GM18870 (cell line): ENCODE results near the gene HS6ST2.
"Not testable (repeated sequence)": the region's sequence is repeated elsewhere in the genome, so short reads cannot be mapped to it uniquely, and the experiment has no call there.

Experiments used
- ATAC-seq: cut with Tn5 transposase; IDR thresholded peaks from one replicate; pipeline ENCODE4 v1.9.1; 2021; ENCODE audit warnings: moderate library complexity; ENCODE audit not compliant: unreplicated experiment

The HS6ST2 gene

DNA sequence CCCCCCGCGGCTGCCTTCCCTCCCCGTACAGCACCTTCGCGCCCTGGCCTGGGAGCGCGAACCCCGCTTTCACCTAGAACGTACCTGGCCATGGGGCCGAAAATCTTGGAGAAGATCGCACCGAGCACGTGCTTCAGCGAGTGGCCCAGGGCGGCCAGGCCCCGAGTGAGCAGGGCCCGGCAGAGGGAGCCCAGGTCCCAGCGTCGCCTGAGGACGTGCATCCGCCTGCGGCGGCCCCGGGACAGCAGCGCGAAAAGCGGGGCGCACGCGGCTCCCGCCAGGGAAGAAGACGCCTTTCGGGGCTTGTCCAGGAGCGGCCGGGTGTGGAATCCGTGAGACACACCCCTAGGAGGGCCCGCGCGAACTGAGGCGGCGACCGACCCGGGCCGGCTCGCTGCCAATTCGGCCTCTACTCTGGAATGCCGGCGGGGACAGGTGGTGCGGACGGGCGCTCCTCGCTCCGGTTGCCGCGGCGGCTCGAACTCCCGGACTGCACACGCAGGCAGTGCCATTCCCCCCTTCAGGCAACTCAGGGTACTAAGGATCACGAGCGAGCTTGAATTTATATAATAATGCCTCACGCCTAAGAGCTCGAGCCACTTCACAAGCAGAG, at the start of gene HS6ST2:
Gene HS6ST2 (minus strand): TSS at position 539 of the 613 bp plus-strand sequence.
- ATAC-seq: no peak

DNA sequence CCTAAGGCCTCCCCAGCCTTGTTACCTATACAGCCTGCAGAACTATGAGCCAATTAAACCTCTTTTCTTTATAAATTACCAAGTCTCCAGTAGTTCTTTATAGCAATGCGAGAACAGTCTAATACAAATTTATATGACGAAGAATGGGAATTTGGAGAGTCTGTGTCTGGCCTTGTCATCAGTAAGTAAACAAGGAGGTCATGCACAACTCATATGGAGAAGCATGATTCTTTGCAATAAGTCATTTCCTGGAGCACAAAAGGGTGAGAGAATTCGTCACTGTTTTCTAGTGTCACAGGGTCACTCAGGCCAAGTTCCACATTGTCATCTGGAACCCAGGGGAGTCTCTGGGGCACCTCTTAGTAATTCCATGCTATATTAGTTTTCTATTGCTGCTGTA, 49.0 kb upstream of the HS6ST2 start:
- ATAC-seq: no peak

DNA sequence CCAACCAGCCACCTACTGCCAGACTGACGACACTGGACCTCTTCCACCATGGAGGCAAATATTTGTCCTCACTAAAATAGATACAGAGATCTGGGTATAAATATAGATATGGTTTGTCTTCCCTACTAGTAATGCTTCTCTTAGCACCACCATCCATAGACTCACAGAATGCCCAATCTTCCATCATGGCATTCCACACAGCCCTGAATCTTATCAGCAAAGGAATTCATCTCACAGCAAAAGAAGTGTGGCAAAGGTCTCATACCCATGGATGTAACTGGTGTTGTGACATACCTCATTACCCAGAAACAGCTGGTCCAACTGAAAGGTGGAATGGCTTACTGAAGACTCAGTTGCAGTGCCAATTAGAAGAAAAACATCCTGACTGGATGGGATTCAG, 47.2 kb upstream of the HS6ST2 start:
- ATAC-seq: no peak

DNA sequence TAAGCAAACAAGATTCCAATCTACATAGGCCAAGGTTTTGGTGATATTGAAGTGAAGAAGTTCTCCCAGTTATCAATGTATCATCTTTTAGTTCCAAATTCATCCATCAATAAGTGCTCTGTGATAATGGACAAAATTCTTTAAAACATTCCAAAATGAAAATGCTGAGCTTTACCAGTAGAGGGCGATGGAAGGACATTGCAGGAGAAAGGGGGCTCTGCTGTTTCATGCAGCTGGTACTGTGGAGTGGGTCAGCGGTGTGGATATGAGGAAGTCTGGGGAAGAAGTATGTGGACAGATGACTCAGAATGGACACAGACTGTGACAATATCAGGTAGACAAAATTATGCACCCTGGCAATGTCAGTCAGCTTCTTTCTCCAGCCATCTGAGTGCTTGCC, 46.6 kb upstream of the HS6ST2 start:
- ATAC-seq: no peak

DNA sequence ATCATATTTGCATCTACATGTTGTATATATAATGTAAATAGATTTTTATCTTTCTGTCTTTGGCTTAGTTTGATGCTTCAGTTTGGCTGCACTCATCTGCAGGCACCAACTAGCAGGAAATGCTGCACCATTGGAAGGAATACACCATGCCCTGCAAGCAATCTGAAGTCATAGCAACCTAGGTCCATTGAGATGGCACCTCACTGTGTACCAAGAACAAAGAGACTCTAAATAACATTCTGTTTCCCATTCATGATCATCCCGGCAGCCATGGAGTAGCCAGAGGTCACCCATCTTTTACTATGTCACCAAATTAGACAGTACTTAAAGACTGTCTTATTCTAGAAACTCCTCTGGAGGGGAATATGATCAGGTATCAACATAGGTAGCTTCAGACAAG, 40.8 kb upstream of the HS6ST2 start:
- ATAC-seq: no peak

DNA sequence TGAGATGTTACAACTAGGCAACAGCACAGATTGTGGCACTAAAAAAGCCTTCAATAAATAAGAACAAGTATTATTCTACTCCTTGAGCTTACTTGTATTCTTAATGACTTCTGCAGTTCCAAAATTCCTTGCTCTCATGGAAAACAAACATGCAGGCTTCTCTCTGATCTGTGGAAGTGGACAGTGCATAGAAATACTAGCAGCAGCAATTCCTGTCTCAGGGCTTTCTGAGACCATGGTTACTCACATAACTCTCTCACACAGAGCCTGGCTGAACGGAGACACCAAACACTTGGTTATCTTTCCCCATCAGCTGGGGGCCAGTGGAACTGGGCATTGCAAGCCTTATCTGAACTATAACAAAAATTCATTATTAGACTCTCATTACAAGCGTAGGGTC, 32.4 kb upstream of the HS6ST2 start:
- no peak for ATAC-seq

DNA sequence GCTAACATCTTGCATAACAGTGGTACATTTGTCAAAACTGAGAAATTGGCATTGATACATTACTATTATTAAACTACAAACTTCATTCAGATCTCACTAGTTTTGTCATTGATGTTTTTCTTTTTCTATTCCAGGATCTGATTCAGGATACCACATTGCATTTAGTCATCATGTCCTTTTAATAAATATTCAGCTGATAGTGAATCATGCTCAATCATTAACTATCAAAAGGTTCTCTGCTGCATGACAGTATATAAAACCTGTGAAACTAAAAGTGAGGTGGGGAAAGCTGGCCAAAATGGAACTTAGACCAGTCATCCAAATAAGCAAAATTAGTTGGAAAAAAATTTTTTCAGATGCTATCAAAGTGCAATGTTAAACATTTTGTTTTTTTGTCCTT, 28.1 kb upstream of the HS6ST2 start:
- no peak for ATAC-seq

DNA sequence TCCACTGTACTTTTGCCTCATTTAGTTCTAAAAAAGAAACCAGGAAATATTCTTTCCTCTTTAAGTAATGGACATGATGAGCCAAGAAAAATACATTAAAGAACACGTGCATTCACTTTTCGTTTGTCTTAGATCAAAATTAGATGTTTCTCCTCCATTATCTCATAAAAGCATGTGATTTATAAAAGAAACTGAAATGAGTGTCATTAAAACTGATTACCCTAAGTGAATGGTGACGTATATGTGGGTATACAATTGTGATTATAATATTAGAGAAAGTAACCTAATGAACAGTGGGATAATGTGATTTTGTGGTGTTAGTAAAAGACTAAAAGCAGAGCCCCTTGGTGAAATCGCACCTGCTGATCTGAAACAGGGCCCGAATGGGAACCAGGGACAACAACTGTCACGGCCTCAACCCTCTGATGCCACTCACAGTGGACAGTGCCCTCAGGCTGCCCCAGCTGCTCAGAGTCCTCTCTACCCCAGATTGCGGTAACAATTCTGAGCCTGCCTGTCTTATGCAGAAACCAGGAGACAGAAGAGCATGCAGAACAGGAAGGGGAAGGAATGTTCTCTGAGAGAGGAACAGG, 25.7 kb upstream of the HS6ST2 start:
- ATAC-seq: no peak

DNA sequence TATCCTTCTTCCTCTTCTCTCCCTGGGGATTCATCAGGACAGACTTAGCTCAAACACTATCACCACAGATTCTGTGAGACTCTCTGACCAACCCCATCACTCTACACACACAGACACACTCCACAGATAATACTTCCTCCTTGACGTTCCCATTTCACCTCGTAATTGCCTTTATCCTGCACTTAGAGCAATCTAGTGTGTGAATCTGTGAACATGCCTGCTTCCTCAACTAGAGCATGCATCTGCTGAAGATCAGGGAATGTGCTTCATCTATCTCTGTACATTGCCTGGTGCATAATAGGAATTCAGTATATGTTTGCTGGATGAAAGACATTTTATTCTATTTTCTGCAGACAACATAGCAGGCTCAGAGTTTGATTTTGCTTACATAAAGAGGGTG, 25.1 kb upstream of the HS6ST2 start:
- no peak for ATAC-seq

DNA sequence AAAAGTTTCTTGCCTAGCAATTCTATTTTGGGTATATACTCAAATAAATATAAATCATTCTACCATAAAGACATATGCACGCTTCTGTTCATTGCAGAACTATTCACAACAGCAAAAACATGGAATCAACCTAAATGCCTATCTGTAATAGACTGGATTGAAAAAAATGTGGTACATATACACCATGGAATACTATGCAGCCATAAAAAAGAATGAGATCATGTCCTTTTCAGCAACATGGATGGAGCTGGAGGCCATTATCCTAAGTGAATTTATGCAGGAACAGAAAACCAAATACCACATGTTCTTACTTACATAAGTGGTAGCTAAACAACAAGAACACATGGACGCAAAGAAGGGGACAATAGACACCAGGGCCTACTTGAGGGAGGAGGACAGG, 21.6 kb upstream of the HS6ST2 start:
- ATAC-seq: not testable (repeated sequence)

DNA sequence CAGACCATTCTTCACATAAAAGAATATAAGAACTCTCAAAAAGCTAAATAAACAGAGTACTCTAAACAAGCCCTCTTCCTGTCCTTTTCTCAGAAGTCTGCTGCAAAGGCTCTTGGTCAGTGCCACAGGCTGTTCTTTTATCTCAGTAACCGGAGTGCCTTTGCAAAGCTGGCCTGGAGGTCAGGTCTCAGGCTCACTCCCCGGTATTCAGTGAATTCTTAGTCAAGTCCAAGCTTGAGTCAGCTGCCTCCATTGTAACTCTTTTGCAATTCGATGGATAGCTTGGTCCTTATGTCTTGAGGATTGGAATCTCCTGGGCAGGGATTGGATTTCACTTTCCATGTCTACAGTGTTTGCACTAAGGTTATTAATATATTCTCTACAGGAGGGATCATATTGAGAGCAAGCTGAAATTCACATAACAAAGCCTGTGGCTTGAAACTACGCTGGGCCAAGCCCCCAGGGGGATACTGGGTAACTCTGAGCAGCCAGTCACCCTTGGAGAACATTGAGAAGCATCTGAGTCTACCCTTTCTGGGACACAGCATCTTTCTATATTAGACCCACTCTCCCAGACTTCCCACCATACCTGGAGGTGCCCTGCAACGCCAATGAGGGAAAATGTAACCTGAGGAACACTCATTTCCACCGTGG, 10.0 kb upstream of the HS6ST2 start:
- ATAC-seq: no peak

DNA sequence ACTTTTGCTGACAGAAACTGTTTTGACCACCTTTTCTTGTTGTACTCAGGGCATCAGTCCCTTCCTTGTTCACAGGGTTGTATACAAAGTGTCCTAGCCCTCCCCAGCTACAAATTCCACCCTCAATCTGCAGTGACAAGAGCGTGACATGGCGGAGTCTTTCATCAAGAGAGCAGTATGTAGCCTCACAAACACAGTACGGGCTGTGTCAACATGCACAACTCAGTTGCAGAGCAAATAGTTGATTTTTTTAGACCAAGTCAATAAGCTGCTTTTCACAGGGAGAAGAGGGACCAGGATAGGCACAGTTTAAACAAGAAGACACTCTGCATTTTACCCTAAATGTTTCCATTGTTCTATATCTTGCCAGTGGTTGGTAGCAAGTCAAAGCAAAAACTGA, 8.6 kb upstream of the HS6ST2 start:
- no peak for ATAC-seq

DNA sequence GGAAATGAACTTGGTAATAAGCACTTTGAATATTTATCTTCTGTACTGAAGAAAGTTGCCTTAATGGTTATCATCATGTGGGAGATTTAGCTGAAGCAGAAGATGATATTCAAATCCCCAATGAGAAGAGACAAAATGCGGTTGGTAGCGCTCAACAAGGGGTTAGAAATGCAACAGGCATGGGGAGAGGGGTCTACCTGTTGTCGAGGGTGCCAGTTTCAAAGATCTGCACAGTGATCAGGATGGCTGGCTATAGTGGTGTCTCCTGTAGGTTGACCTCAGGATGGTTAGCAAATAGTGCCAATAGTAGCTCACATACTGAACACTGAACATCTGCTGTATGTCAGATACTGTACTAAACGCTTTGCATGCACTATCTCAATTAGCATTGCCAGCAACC, 7.0 kb upstream of the HS6ST2 start:
- ATAC-seq: no peak

DNA sequence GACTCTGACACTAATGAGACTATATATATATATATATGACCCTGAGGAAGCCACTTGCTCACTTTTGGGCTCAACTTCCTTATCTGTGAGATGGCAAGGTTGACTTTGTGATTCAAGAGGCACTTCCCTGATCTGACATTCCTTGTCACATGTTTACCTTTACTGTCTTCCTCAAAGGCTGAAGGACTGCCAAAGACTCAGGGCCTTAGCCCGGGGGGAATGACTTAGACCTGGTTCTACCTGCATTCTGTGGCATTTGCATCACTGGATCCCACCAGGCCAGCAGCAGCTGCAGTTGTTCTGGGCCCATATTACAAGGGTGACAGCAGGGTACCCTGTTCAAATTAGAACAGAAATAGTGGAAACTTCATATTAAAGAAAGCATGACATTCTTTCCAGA, 3.1 kb upstream of the HS6ST2 start:
- ATAC-seq: no peak

DNA sequence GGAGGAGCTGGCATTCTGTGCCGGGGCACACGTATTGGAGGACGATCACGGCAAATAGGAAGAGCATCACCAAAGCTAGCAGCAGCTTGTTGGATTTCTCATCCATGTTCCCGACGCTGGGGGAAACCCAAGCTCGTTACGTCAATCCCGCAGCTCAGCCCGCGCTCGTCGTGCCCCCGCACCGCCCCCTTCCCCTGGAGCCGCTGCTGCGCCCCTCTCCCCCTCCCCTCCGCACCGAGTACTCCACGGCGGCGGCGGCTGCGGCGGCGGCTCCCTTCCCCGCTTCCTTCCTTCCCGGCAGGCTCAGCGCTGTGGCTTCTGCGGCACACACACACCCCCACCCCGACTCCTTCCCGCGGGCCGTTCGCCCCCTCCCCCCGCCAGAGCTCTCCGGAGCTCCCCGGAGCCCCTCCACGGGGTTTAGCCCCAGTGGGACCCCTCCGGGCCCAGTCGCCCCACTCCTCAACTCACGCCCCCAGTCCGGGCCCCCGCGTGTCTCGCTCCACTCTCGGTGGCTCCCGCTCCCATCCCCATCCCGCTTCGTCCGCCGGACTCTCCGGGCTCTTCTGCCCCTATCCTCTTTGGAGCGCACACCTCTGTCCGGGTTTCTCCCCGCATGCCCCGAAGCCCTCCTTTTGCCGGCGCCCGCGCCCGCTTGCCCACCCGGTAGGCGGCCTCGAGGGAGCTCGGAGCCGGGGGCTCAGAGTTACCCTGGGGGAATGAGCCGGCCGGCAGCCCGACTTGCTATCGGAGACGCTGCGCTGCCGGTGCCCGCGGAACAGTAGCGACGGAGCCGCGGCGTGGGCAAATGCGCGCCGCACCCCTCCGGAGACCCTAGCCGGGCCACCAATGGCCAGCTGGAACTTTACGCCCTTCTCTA, 978 bp downstream of the HS6ST2 start:
- no peak for ATAC-seq

DNA sequence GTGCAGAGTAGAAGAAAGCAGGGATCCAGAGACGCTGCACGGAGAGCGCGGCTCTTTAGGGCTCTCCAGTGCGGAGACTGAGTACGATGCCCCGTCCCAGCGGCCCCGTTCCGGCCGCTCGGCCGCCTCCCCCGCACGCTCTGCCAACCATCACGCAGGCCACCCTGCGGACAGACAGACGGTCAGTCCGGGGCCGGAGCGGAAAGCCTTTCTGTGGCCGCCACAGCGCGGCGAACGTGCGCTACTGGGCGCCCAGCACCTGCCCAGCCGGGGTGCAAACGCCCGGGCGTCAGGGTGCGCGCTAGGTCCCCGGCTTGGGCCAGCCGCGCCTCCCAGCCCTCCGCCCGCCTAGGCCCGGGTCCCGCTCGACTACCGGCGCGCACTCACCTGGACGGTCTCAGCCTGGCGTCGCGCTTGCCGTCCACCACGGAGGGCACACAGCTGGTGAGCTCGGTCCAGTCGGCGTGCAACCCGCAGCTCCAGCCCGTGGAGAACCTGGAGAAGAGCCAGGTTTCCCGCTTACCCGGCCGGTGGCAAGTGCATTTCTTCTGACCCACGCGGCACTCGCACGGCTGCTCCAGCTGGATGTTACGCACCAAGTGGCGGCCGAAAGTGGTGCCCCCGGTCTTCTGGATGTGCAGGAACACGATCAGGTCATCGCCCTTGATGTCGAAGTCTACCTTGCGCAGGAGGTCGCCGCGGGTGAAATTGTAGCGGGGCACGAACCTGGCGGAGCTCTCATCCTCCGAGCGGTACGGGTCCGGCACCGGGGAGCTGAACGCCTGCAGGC, 1.8 kb downstream of the HS6ST2 start:
- no peak for ATAC-seq

DNA sequence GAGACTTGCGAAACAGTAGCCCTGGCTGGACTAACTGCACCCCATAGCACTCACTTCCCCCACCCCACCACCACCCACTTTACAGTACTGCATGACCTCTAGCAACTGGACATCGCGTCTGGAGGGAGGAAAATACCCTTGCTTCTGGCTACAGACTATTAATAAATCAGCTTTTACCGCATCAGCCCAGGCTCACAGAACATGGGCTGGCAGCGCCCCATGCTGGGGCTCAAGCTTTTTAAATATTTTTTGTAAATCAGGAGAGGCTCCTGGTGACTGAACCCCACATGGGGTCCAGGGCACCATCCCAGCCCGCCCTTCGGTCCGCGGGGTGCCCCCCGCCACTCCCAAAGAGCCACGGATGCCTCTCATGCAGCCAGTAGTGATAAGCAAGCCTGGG, 2.7 kb downstream of the HS6ST2 start:
- no peak for ATAC-seq

DNA sequence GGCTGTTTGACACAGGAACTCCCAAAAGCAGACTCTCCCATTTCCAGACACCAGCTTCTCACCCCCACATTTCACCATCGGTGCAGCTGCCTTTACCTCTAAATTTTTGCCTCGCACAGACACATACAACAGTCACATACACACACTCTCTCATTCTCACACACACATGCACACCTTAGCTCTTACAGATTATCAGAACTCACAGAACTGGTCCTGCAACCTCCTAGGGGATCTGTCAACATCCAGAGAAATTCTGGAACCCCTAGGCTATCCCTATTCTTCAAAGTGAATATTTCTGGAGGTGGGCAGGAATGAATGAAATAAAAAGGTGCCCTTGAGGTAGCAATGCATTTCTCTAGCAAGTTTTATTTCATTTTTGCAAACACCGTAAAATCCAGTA, 4.1 kb downstream of the HS6ST2 start:
- ATAC-seq: no peak

DNA sequence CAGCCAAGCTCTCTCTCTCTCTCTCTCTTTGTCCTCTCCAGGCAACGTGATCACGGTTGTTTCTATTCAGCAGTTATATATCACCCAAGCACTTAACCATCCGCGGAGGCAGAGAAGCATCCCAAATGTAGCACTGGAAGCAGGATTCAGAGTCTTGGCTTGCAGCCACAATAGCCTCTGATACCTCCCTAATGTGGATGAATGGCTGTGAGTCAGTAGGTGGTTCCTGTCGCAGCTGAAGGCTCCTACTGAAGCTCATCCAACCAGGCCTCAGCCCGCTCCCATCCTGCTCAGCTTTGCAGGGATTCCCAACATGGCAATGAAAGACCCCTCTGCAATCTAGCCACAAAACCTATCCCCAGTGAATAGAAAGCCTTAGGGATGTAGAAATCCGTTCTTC, 5.1 kb downstream of the HS6ST2 start:
- no peak for ATAC-seq

DNA sequence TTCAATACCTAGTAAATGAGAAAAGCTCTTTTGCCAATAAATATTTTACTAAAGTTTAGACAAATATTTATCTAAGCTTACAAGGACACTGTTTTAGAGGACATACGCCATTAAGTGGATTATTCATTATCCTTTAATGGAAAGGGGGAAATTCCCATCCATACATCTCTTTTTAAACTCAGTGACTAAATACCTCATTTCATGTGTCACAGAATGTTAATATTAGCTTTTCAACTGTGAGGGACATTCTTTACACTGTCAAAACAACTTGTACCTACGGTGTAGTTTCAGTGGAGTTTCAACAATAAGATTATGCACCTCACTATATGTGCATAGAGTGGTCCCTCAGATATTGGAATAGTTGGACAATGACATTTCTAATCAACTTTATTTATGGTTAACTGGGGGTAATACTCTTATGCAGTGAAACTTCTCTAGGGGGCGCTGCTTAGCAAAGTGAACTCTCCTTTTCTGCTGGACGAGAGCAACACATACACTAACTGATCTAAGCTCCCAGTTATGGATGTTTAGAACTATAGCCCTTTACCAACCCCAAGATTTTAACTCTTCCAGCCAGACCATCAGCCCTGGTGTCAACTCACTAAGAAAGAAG, 9.7 kb downstream of the HS6ST2 start:
- ATAC-seq: no peak
